Erythroblast (primary cell): ENCODE results near the gene TSPOAP1.

Source experiments
- GATA1 ChIP-seq: IDR thresholded peaks from 2 replicates; pipeline ENCODE4 v1.6.1; 2011; ENCODE audit warnings: low read depth, mild to moderate bottlenecking, control low read depth, low read length, moderate library complexity
- POLR2A ChIP-seq: IDR thresholded peaks from 2 replicates; pipeline ENCODE4 v1.6.1; 2011; ENCODE audit warnings: mild to moderate bottlenecking, low read length

- TF ChIP-seq POLR2A (no peak), GATA1 (no peak)
Measured at GRCh38 chr17:58318065-58318481, 10.5 kb downstream of the TSPOAP1 start.
